GM18951 (cell line): ENCODE results near the gene NCMAP.

Experiments
- POLR2A ChIP-seq: IDR thresholded peaks from 4 replicates; pipeline ENCODE4 v1.6.1; 2011; ENCODE audit warnings: mild to moderate bottlenecking; ENCODE audit not compliant: insufficient read length, insufficient read depth; ENCODE audit errors: extremely low read depth
- in situ Hi-C: fragments of 300-500 bp; cut with MboI; formaldehyde crosslinking; loops from one replicate; pipeline ENCODE4 v1.12.0; 2022; ENCODE audit warnings: low sequenced_read_pairs, mixed read lengths, inconsistent platforms; ENCODE audit not compliant: unreplicated experiment

NCMAP gene

DNA sequence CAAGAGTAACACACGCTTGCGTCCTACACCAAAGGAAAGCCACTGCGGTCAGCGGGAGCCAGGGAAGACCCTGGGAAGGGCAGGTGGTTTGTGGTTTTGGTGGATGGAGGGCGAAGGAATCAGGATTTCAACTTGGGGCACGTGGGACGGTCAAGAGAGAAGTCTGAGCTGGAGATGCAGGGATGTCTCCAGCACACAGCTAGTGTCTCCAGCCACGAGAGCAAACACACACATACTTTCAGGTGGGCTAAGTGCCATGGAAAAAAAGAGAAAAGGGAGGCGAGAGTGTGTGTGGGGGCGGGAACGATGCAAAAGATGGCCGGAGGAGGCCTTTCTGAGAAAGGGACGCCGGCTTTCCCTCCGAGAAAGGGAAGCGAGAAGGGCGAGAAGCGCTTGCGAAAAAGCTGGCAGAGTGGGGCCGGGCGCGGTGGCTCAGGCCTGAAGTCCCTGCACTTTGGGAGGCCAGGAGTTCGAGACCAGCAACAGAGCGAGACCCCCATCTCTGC, 85.8 kb downstream of the NCMAP start:
- in situ Hi-C loops: no loop called here
- no peak for TF ChIP-seq POLR2A

GRCh38 chr1:24642481-24643362, 86.8 kb downstream of the NCMAP start, which contains the start of gene SRRM1:
SRRM1 (plus strand) TSS chr1:24643302; CDS start chr1:24643327, 25 bp downstream.
- TF ChIP-seq POLR2A: peak; percentile 86
- in situ Hi-C loops: no loop called here

GRCh38 chr1:24643363-24644099, 87.6 kb downstream of the NCMAP start:
- in situ Hi-C loops: no loop called here
- no peak for TF ChIP-seq POLR2A

- TF ChIP-seq POLR2A: no peak
- in situ Hi-C loops: no loop called here
These were observed 88.2 kb downstream of the NCMAP start for GRCh38 chr1:24644100-24644384.

DNA sequence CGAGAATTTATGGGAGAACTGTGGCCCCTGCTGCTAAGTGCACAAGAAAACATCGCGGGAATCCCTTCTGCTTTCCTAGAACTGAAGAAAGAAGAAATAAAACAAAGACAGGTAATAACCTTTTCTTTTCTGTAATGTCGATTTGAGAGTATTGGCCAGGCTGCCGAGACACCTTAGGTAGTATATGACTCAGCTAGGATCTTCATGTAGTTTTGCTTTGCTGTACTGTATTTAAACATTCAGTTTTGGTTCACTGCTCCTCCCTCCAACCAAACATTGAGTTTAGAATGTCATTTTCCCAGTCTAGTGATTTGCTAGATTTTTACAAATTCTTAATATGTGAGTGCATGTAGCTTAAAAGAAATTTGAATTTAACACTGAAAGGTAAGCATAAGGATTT, 93.0 kb downstream of the NCMAP start:
- in situ Hi-C loops: no loop called here
- no peak for TF ChIP-seq POLR2A

GRCh38 chr1:24652382-24652781, 96.5 kb downstream of the NCMAP start:
- in situ Hi-C loops: no loop called here
- TF ChIP-seq POLR2A: no peak

DNA sequence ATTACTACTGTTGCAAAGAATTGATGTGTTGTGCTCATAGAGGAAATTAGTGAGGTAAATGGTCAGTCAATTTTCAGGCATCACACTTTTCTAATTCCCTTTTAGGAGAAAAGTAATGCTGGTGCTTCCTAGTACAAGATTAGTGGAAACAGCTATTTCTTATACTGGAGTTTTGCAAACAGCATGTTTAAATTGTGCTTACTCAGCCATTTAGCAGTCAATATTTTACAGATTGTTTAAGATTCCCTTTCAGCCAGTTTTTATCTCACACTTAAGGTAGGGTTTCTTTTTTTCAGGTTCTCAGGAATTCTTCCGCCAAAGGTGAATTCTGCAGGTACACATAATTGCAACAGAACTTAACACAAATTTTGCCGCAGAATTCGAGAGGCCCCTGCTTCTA, 98.1 kb downstream of the NCMAP start:
- no peak for TF ChIP-seq POLR2A
- in situ Hi-C loops: no loop called here

- in situ Hi-C loops: no loop called here
- no peak for TF ChIP-seq POLR2A
These were observed 100.2 kb downstream of the NCMAP start for GRCh38 chr1:24656046-24656445.

GRCh38 chr1:24657781-24658180, 101.9 kb downstream of the NCMAP start:
- no peak for TF ChIP-seq POLR2A
- in situ Hi-C loops: no loop called here
